Naive thymus-derived CD4-positive, alpha-beta T cell (primary cell): ENCODE data around the gene FBXO34. TPM values are rescaled to one million over a fixed set of nuclear protein-coding genes. Genes with fewer than 3 reads are reported as not detected.
"Not testable (repeated sequence)": the region's sequence is repeated elsewhere in the genome, so short reads cannot be mapped to it uniquely, and the experiment has no call there.

Experiments
- ATAC-seq: fragments of 150-1000 bp; cut with Tn5 transposase; 2 replicates; pipeline ENCODE4 v1.10.0; 2021; ENCODE audit warnings: mild to moderate bottlenecking, moderate library complexity
- CTCF ChIA-PET: fragments of 350-600 bp; sonication (Branson Sonifier 250); formaldehyde crosslinking; loops from one replicate; lab custom pipeline; 2021; ENCODE audit warnings: antibody characterized with exemption; lab: Charles Lee
- POLR2A ChIA-PET: fragments of 350-600 bp; sonication (Branson Sonifier 250); formaldehyde crosslinking; loops from one replicate; lab custom pipeline; 2021; ENCODE audit warnings: antibody characterized with exemption, inconsistent platforms; lab: Charles Lee
- DNase-seq, 9 donors: peaks; one replicate each; pipeline versions ENCODE4 v3.0.0 to v3.0.0-alpha.2; 2020 to 2022; ENCODE audit warnings: mixed read lengths in 1 of 9
- H3K27ac ChIP-seq: one replicate; pipeline ENCODE4 v1.7.0; 2013; ENCODE audit warnings: mild to moderate bottlenecking, low read depth, low read length, moderate library complexity
- H3K27me3 ChIP-seq, 2 donors: one replicate each; pipeline ENCODE4 v1.7.0; 2013; ENCODE audit warnings: low read length in 2 of 2, mild to moderate bottlenecking in 2 of 2, moderate library complexity in 2 of 2; ENCODE audit not compliant: control insufficient read depth in 2 of 2, insufficient read depth in 2 of 2
- H3K36me3 ChIP-seq, 3 experiments: 1 replicate in 2 of 3; 2 replicates in 1 of 3; pipeline ENCODE4 v1.7.0; 2013; ENCODE audit warnings: low read length in 3 of 3, mild to moderate bottlenecking in 3 of 3, moderate library complexity in 1 of 3; ENCODE audit not compliant: insufficient read depth in 3 of 3, control insufficient read depth in 2 of 3
- H3K4me1 ChIP-seq, 2 donors: one replicate each; pipeline ENCODE4 v1.7.0; 2013; ENCODE audit warnings: low read length in 2 of 2, mild to moderate bottlenecking in 2 of 2, moderate library complexity in 1 of 2; ENCODE audit not compliant: control insufficient read depth in 2 of 2, insufficient read depth in 2 of 2
- H3K4me3 ChIP-seq: 2 replicates; pipeline ENCODE4 v1.7.0; 2013; ENCODE audit warnings: mild to moderate bottlenecking, low read length
- H3K9me3 ChIP-seq, 3 experiments: 1 replicate in 2 of 3; 2 replicates in 1 of 3; pipeline ENCODE4 v1.7.0; 2013; ENCODE audit warnings: low read length in 3 of 3; ENCODE audit not compliant: control insufficient read depth in 2 of 3
- H3K27ac Mint-ChIP-seq, 9 donors: one replicate each; pipeline ENCODE4 v1.8.0; 2020 to 2022; ENCODE audit warnings: mixed read lengths in 9 of 9, mild to moderate bottlenecking in 8 of 9, moderate library complexity in 5 of 9, inconsistent platforms in 2 of 9
- H3K27me3 Mint-ChIP-seq, 5 donors: one replicate each; pipeline ENCODE4 v1.8.0; 2021 to 2022; ENCODE audit warnings: mixed read lengths in 5 of 5, mild to moderate bottlenecking in 1 of 5
- H3K36me3 Mint-ChIP-seq, 5 donors: one replicate each; pipeline ENCODE4 v1.8.0; 2020 to 2022; ENCODE audit warnings: mixed read lengths in 5 of 5, mild to moderate bottlenecking in 3 of 5, inconsistent platforms in 1 of 5
- H3K4me1 Mint-ChIP-seq, 7 donors: one replicate each; pipeline ENCODE4 v1.8.0; 2020 to 2022; ENCODE audit warnings: mixed read lengths in 7 of 7, mild to moderate bottlenecking in 3 of 7, inconsistent platforms in 1 of 7
- H3K4me3 Mint-ChIP-seq, 10 donors: one replicate each; pipeline ENCODE4 v1.8.0; 2020 to 2022; ENCODE audit warnings: mild to moderate bottlenecking in 10 of 10, mixed read lengths in 10 of 10, moderate library complexity in 6 of 10, inconsistent platforms in 2 of 10
- H3K9me3 Mint-ChIP-seq, 11 donors: one replicate each; pipeline ENCODE4 v1.8.0; 2020 to 2022; ENCODE audit warnings: mixed read lengths in 11 of 11, mild to moderate bottlenecking in 4 of 11, inconsistent platforms in 1 of 11, moderate library complexity in 1 of 11
- intact Hi-C, 2 donors: fragments of 100-400 bp; cut with micrococcal nuclease; formaldehyde crosslinking; loops; one replicate each; pipeline ENCODE4 v1.15.1; 2023
- polyA plus RNA-seq, 2 donors: library from polyadenylated mRNA; unstranded; fragments of 300-500 nt; fragmentation: Illumina TruSeq; gene quantifications; one replicate each; pipeline ENCODE4 v1.2.3, GENCODE V29; 2021
- total RNA-seq, 6 experiments: library from RNA in 5 of 6; stranded (reverse) in 5 of 6; gene quantifications; 1 replicate in 5 of 6; 2 replicates in 1 of 6; pipeline ENCODE4 v1.2.3 and lab custom pipeline; 2021 to 2026

FBXO34 gene
- total and polyA plus RNA-seq, 7 experiments from 2014 or later = 22.0 to 42.1 (median 25.8) TPM

DNA sequence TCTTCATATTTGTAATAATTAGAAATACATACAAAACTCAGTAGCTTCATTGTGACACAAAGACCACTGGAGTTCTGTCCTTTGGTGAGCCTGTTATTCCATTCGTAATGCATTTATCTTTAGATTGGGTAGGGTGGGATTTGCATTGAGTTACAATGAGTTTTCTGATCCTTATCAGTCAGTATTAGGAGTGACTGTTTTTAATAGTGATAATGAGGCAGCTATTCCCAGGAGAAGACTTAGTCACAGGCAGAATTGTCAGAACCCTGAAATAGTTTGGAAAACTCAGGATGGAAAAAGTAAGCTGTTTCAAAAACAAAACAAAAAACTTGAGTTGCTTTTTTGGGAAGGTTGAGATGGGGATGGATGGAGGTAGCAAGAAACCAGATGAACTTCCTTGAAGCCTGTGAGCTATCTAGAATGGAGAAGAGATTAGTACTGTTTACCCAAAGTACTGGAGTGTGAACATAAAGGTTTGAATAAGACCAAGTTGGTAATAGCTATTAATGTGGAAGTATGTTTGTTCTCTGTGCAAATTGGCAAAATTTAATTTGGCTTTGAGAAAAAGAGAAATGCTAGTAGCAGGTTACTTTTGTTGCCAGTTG lies 38.6 kb downstream of the FBXO34 start:
- H3K27ac Mint-ChIP-seq = peak overlapping the region in 2 of 9 donors; percentile 4 to 70
- intact Hi-C loops = no loop called here
- peaks cover 12 to 35% (median 26%) of the 10 kb centered on the region in 7 donors for H3K4me1 Mint-ChIP-seq

DNA sequence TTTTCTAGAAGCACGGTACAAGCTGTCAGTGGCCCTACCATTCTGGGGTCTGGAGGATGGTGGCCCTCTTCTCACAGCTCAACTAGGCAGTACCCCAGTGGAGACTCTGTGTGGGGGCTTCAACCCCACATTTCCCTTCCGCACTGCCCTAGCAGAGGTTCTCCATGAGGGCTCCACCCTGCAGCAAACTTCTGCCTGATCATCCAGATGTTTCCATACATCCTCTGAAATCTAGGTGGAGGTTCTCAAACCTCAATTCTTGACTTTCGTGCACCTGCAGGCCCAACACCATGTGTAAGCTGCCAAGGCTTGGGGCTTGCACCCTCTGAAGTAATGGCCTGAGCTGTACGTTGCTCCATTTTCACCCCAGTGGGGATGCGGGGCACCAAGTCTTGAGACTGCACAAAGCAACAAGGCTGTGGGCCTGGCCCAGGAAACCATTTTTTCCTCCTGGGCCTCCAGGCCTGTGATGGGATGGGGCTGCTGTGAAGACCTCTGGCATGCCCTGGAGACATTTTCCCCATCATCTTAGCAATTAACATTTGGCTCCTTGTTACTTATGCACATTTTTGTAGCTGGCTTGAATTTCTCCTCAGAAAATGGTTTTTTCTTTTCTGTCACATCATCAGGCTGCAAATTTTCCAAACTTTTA lies 41.3 kb downstream of the FBXO34 start:
- intact Hi-C loops, H3K4me1 ChIP-seq, H3K36me3 ChIP-seq, H3K27me3 ChIP-seq, H3K27ac Mint-ChIP-seq, H3K4me3 ChIP-seq, DNase-seq, H3K4me3 Mint-ChIP-seq, CTCF ChIA-PET, H3K27me3 Mint-ChIP-seq, POLR2A ChIA-PET, ATAC-seq, H3K27ac ChIP-seq: not testable (repeated sequence)
- Mint-ChIP-seq H3K9me3 (peaks cover 3 to 37% (median 21%) of the 10 kb centered on the region in 11 donors), H3K4me1 (peaks cover 3 to 30% (median 16%) of the 10 kb centered on the region in 7 donors), H3K36me3 (peaks cover 12 to 64% (median 53%) of the 10 kb centered on the region in 5 donors)
- H3K9me3 ChIP-seq = peaks cover 0 to 16% (median 0%) of the 10 kb centered on the region in 3 experiments

More for the DNA sequence above, 38.6 kb downstream of the FBXO34 start:
- Histone ChIP-seq H3K4me1 (no peaks in the 10 kb centered on the region), H3K9me3 (peaks cover 0 to 16% (median 0%) of the 10 kb centered on the region in 3 experiments), H3K27me3 (no peaks in the 10 kb centered on the region), H3K27ac (no peak overlapping the region), H3K4me3 (no peak overlapping the region), H3K36me3 (no peaks in the 10 kb centered on the region)
- ATAC-seq (no peak), DNase-seq (no peak)
- no peak overlapping the region for H3K4me3 Mint-ChIP-seq
- H3K36me3 Mint-ChIP-seq = peaks cover 12 to 53% (median 43%) of the 10 kb centered on the region in 5 donors
- POLR2A ChIA-PET = no interaction called here
- no peaks in the 10 kb centered on the region for H3K27me3 Mint-ChIP-seq
- peaks cover 3 to 34% (median 18%) of the 10 kb centered on the region in 11 donors for H3K9me3 Mint-ChIP-seq
- CTCF ChIA-PET = interaction anchor here (0.8 to 1.2 kb wide), 3 partner anchors 9 to 52 kb away, joined by 3 read pairs; no protein-coding TSS in a partner anchor

DNA sequence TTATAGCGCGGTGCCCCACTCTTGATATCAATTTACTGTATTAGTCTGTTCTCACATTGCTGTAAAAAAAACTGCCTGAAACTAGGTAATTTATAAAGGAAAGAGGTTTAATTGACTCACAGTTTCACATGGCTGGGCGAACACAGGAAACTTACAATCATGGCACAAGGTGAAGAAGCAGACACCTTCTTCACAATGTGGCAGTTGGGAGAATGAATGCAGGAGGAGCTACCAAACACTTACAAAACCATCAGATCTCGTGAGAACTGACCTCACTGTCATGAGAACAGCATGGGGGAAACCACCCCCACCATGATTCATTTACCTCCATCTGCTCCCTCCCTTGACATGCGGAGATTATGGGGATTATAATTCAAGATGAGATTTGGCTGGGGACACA lies 42.3 kb downstream of the FBXO34 start:
- H3K4me1 ChIP-seq = no peaks in the 10 kb centered on the region
- POLR2A ChIA-PET = no interaction called here
- peaks cover 12 to 64% (median 54%) of the 10 kb centered on the region in 5 donors for H3K36me3 Mint-ChIP-seq
- H3K9me3 Mint-ChIP-seq = peaks cover 3 to 37% (median 21%) of the 10 kb centered on the region in 11 donors
- H3K27ac ChIP-seq = no peak overlapping the region
- DNase-seq (no peak), ATAC-seq (no peak)
- intact Hi-C loops = no loop called here
- no peak overlapping the region for H3K4me3 Mint-ChIP-seq
- no peak overlapping the region for H3K27ac Mint-ChIP-seq
- no peak overlapping the region for H3K4me3 ChIP-seq
- peaks cover 3 to 24% (median 12%) of the 10 kb centered on the region in 7 donors for H3K4me1 Mint-ChIP-seq
- peaks cover 0 to 16% (median 0%) of the 10 kb centered on the region in 3 experiments for H3K9me3 ChIP-seq
- H3K27me3 Mint-ChIP-seq = no peaks in the 10 kb centered on the region
- H3K27me3 ChIP-seq = no peaks in the 10 kb centered on the region
- CTCF ChIA-PET = interaction anchor here (0.9 kb wide), 1 partner anchor 9 kb away, joined by 4 read pairs; no protein-coding TSS in a partner anchor
- H3K36me3 ChIP-seq = peaks cover 0 to 8% (median 0%) of the 10 kb centered on the region in 3 experiments

DNA sequence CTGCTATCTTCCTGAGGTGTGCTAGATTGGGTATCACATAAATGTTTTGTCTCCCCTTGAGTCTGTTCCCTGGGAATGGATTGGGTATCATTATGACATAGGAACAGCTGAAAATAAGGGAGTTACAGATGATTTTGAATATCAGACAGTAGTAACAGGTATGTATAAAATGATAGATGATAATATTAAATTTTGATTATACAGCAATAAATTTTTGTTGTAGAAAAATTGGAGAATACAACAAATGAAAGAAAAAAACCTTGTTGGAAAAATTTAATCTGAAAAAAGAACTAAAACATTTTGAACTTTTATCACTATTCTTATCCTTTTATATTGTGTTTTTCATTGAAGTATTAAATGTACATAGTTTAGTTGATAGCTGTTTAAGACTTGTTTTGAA lies 43.2 kb downstream of the FBXO34 start:
- no peak overlapping the region for H3K4me3 Mint-ChIP-seq
- no peaks in the 10 kb centered on the region for H3K27me3 Mint-ChIP-seq
- ChIA-PET POLR2A (no interaction called here), CTCF (no interaction called here)
- H3K9me3 ChIP-seq = peaks cover 0 to 16% (median 0%) of the 10 kb centered on the region in 3 experiments
- peaks cover 0 to 8% (median 0%) of the 10 kb centered on the region in 3 experiments for H3K36me3 ChIP-seq
- no peaks in the 10 kb centered on the region for H3K4me1 ChIP-seq
- peaks cover 3 to 37% (median 22%) of the 10 kb centered on the region in 11 donors for H3K9me3 Mint-ChIP-seq
- H3K36me3 Mint-ChIP-seq = peaks cover 17 to 69% (median 57%) of the 10 kb centered on the region in 5 donors
- no peak overlapping the region for H3K4me3 ChIP-seq
- ATAC-seq (no peak), DNase-seq (no peak)
- intact Hi-C loops = no loop called here
- peaks cover 3 to 24% (median 12%) of the 10 kb centered on the region in 7 donors for H3K4me1 Mint-ChIP-seq
- H3K27ac ChIP-seq = no peak overlapping the region
- H3K27me3 ChIP-seq = no peaks in the 10 kb centered on the region
- peak overlapping the region in 3 of 9 donors; percentile 7 to 65 (median 55) for H3K27ac Mint-ChIP-seq

DNA sequence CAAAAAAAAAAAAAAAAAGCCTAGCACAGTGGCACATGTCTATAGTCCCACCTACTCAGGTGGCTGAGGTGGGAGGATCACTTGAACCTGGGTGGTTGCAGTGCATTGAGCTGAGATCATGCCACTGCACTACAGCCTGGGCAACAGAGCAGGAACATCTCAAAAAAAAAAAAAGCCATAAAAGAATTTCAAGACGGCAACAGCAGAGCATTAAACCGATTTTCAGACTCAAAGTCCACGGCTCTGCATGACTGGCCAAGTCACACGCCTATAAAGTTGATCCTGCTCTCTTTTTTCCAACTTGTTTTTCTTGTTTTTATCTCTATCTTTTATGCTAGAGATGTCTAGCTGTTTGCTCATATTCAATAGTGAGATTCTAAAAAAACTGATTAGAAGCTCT lies 45.3 kb downstream of the FBXO34 start:
- H3K4me1 ChIP-seq = no peaks in the 10 kb centered on the region
- peaks cover 3 to 22% (median 10%) of the 10 kb centered on the region in 11 donors for H3K9me3 Mint-ChIP-seq
- no peak for ATAC-seq
- no peaks in the 10 kb centered on the region for H3K27me3 ChIP-seq
- peaks cover 0 to 16% (median 0%) of the 10 kb centered on the region in 3 experiments for H3K9me3 ChIP-seq
- intact Hi-C loops = no loop called here
- H3K27ac Mint-ChIP-seq = peak overlapping the region in 1 of 9 donors; percentile 12
- no peak overlapping the region for H3K4me3 ChIP-seq
- ChIA-PET CTCF (no interaction called here), POLR2A (no interaction called here)
- DNase-seq = no peak
- no peak overlapping the region for H3K27ac ChIP-seq
- peaks cover 0 to 11% (median 0%) of the 10 kb centered on the region in 3 experiments for H3K36me3 ChIP-seq
- no peaks in the 10 kb centered on the region for H3K27me3 Mint-ChIP-seq
- H3K4me3 Mint-ChIP-seq = no peak overlapping the region
- peaks cover 0 to 19% (median 6%) of the 10 kb centered on the region in 7 donors for H3K4me1 Mint-ChIP-seq
- H3K36me3 Mint-ChIP-seq = peaks cover 9 to 55% (median 38%) of the 10 kb centered on the region in 5 donors

DNA sequence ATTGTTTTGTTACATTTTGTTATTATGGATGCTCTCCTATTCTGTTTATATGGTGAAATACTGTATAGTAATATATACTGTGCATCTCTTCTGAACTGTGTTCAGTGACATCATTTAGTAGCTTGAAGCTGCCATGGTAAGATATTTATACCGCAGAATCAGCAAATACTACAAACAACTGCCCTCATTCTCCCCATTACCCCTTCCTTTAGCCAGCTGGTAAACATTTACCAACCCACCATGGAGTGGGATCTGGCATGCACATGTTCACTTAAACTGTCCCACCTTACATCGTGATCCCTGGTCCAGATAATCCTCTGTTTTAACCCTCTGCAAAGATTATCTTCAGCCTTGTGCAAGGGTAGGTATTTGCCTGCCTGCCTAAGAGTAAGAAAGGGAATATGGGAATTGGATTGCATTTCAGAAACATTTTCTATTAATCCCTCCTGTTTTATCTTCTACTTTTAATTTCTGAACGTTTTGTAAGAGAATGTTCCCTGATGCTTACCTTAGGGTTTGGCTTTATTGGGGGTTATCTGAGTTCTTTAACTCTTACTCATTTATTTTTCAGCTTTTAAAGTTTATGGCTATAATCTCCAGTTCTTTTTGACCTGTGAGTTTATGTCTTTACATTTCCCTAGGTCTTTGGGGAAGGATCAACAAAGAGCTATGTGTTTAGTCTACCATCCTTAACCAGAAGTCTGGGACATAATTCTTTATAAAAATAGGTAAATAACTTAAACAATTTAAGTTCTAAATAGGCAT lies 46.5 kb downstream of the FBXO34 start:
- peaks cover 9 to 49% (median 35%) of the 10 kb centered on the region in 5 donors for H3K36me3 Mint-ChIP-seq
- Histone ChIP-seq H3K4me3 (no peak overlapping the region), H3K27ac (no peak overlapping the region), H3K9me3 (peaks cover 0 to 8% (median 0%) of the 10 kb centered on the region in 3 experiments), H3K4me1 (no peaks in the 10 kb centered on the region), H3K36me3 (peaks cover 0 to 11% (median 0%) of the 10 kb centered on the region in 3 experiments), H3K27me3 (no peaks in the 10 kb centered on the region)
- intact Hi-C loops = no loop called here
- ATAC-seq (no peak), DNase-seq (no peak)
- ChIA-PET POLR2A (interaction anchor here (1.2 kb wide), 1 partner anchor 13 kb away, joined by 4 read pairs; no protein-coding TSS in a partner anchor), CTCF (no interaction called here)
- H3K27me3 Mint-ChIP-seq = no peaks in the 10 kb centered on the region
- no peak overlapping the region for H3K4me3 Mint-ChIP-seq
- peaks cover 0 to 19% (median 6%) of the 10 kb centered on the region in 7 donors for H3K4me1 Mint-ChIP-seq
- H3K27ac Mint-ChIP-seq = peak overlapping the region in 1 of 9 donors; percentile 12
- H3K9me3 Mint-ChIP-seq = peaks cover 3 to 21% (median 9%) of the 10 kb centered on the region in 11 donors
